ENCODE results near the gene KANK4. TPM values are rescaled to one million over a fixed set of nuclear protein-coding genes. Genes with fewer than 3 reads are reported as not detected.

The KANK4 gene
- polyA plus RNA-seq, 3 donors = not detected

GRCh38 chr1:62285984-62286785 is 33.0 kb downstream of the KANK4 start:
- H2AFZ ChIP-seq (ENCODE audit: insufficient read depth, low read depth, low read length, poor library complexity, severe bottlenecking) = no peak overlapping the region
- H3K9me3 ChIP-seq (replicated peaks in 1 of 2; ENCODE audit: control insufficient read depth in 1 of 2, insufficient read depth in 1 of 2, low read length in 2 of 2) = no peaks in the 10 kb centered on the region
- Mint-ChIP-seq H3K36me3 (no peaks in the 10 kb centered on the region), H3K9me3 (peaks cover 0 to under 1% (median 0%) of the 10 kb centered on the region in 7 donors), H3K27me3 (ENCODE audit: low read depth in 3 of 3) (peaks cover 5 to 13% (median 10%) of the 10 kb centered on the region in 3 donors), H3K27ac (no peak overlapping the region), H3K4me3 (peak overlapping the region in 1 of 2 donors; percentile 31), H3K4me1 (peaks cover 16% of the 10 kb centered on the region)
- intact Hi-C loops (cut with micrococcal nuclease) = no loop called here
- H3K9ac ChIP-seq (ENCODE audit: insufficient read depth, low read length, poor library complexity, severe bottlenecking) = no peak overlapping the region
- no peaks in the 10 kb centered on the region for H4K20me1 ChIP-seq (ENCODE audit: insufficient read depth, low read length)
- WGBS (ENCODE audit: insufficient coverage) = 60% methylated on average over 15 of the region's 20 CpGs
- no peaks in the 10 kb centered on the region for H3K79me2 ChIP-seq (ENCODE audit: insufficient read depth, low read length)
- no peaks in the 10 kb centered on the region for H3K36me3 ChIP-seq (replicated peaks in 1 of 2; ENCODE audit: control insufficient read depth in 1 of 2, insufficient read depth in 2 of 2, low read length in 2 of 2)
- no peak overlapping the region for H3K27ac ChIP-seq (ENCODE audit: low read depth in 1 of 2, low read length in 2 of 2)
- no peak overlapping the region for H3K4me2 ChIP-seq (replicated peaks; ENCODE audit: extremely low read depth, low read length, poor library complexity, severe bottlenecking)
- no peak for DNase-seq
- no peaks in the 10 kb centered on the region for H3K27me3 ChIP-seq (ENCODE audit: control insufficient read depth in 2 of 2, insufficient read depth in 2 of 2, low read length in 2 of 2)
- peaks cover 0 to 2% of the 10 kb centered on the region in 2 donors for H3K4me1 ChIP-seq (ENCODE audit: control insufficient read depth in 1 of 2, insufficient read depth in 2 of 2, low read length in 2 of 2)
- TF ChIP-seq CTCF (IDR thresholded peaks at IDR 0.05) = no peak
- H3K4me3 ChIP-seq (replicated peaks in 1 of 3; ENCODE audit: low read depth in 2 of 3, low read length in 3 of 3) = no peak overlapping the region

- H3K27me3 Mint-ChIP-seq (ENCODE audit: low read depth in 3 of 3) = peaks cover 7 to 13% (median 10%) of the 10 kb centered on the region in 3 donors
- Histone ChIP-seq H2AFZ (ENCODE audit: insufficient read depth, low read depth, low read length, poor library complexity, severe bottlenecking) (no peak overlapping the region), H3K9ac (ENCODE audit: insufficient read depth, low read length, poor library complexity, severe bottlenecking) (no peak overlapping the region), H3K9me3 (replicated peaks in 1 of 2; ENCODE audit: control insufficient read depth in 1 of 2, insufficient read depth in 1 of 2, low read length in 2 of 2) (no peaks in the 10 kb centered on the region), H3K4me1 (ENCODE audit: control insufficient read depth in 1 of 2, insufficient read depth in 2 of 2, low read length in 2 of 2) (peaks cover 0 to 2% of the 10 kb centered on the region in 2 donors), H3K27me3 (ENCODE audit: control insufficient read depth in 2 of 2, insufficient read depth in 2 of 2, low read length in 2 of 2) (no peaks in the 10 kb centered on the region), H3K79me2 (ENCODE audit: insufficient read depth, low read length) (no peaks in the 10 kb centered on the region), H3K4me3 (replicated peaks in 1 of 3; ENCODE audit: low read depth in 2 of 3, low read length in 3 of 3) (no peak overlapping the region), H4K20me1 (ENCODE audit: insufficient read depth, low read length) (no peaks in the 10 kb centered on the region), H3K4me2 (replicated peaks; ENCODE audit: extremely low read depth, low read length, poor library complexity, severe bottlenecking) (no peak overlapping the region), H3K27ac (ENCODE audit: low read depth in 1 of 2, low read length in 2 of 2) (no peak overlapping the region), H3K36me3 (replicated peaks in 1 of 2; ENCODE audit: control insufficient read depth in 1 of 2, insufficient read depth in 2 of 2, low read length in 2 of 2) (no peaks in the 10 kb centered on the region)
- H3K4me1 Mint-ChIP-seq = peaks cover 16% of the 10 kb centered on the region
- TF ChIP-seq CTCF (IDR thresholded peaks at IDR 0.05) = no peak
- no peak overlapping the region for H3K27ac Mint-ChIP-seq
- no peak for DNase-seq
- WGBS (ENCODE audit: insufficient coverage) = 56% methylated on average over 1 of the region's 1 CpG
- H3K36me3 Mint-ChIP-seq = no peaks in the 10 kb centered on the region
- no peak overlapping the region for H3K4me3 Mint-ChIP-seq
- peaks cover 0 to 6% (median 4%) of the 10 kb centered on the region in 7 donors for H3K9me3 Mint-ChIP-seq
- intact Hi-C loops (cut with micrococcal nuclease) = no loop called here
Observed at GRCh38 chr1:62285440-62285839, 33.8 kb downstream of the KANK4 start.
